RWPE1 (cell line): ENCODE data around the gene COG2.

Source experiments
- CTCF ChIA-PET: fragments of 350-600 bp; sonication (Branson Sonifier 250); formaldehyde crosslinking; extraction: SDS; loops from one replicate; lab custom pipeline; 2021; lab: Yijun Ruan, JAX
- POLR2A ChIA-PET: fragments of 400-600 bp; formaldehyde crosslinking; extraction: SDS; loops from one replicate; lab custom pipeline; 2020; ENCODE audit warnings: antibody characterized with exemption; ENCODE audit not compliant: low non-redundant PET; lab: Yijun Ruan, JAX
- DNase-seq: peaks from one replicate; pipeline ENCODE4 v3.0.0; 2012; ENCODE audit warnings: low spot score
- H3K27ac ChIP-seq: fragments of 450-650 bp; 2 replicates; pipeline ENCODE4 v1.5.1; 2017
- CTCF ChIP-seq: fragments of 450-650 bp; conservative IDR thresholded peaks from 2 replicates; pipeline ENCODE4 v1.5.1; 2017; ENCODE audit warnings: low read depth, mild to moderate bottlenecking

COG2 gene

GRCh38 chr1:230705289-230706019 is 63.2 kb downstream of the COG2 start:
- DNase-seq, result no peak
- no peak for TF ChIP-seq CTCF
- POLR2A ChIA-PET, result no interaction called here
- H3K27ac ChIP-seq, result no peak overlapping the region
- CTCF ChIA-PET, result interaction anchor here (0.5 kb wide), 1 partner anchor 343 kb away, joined by 3 read pairs; no protein-coding TSS in a partner anchor

- POLR2A ChIA-PET, result no interaction called here
- TF ChIP-seq CTCF, result no peak
- CTCF ChIA-PET, result no interaction called here
Measured at GRCh38 chr1:230706020-230706699, 63.9 kb downstream of the COG2 start.

GRCh38 chr1:230706887-230707731 is 64.8 kb downstream of the COG2 start:
- ChIA-PET CTCF (interaction anchor here (0.6 kb wide), 1 partner anchor 844 kb away, joined by 4 read pairs; no protein-coding TSS in a partner anchor), POLR2A (no interaction called here)
- TF ChIP-seq CTCF, result no peak
- no peak for DNase-seq
- H3K27ac ChIP-seq, result no peak overlapping the region

More at GRCh38 chr1:230706020-230706699, 63.9 kb downstream of the COG2 start:
- H3K27ac ChIP-seq, result no peak overlapping the region
- no peak for DNase-seq

- ChIA-PET CTCF (interaction anchor here (0.6 kb wide), 1 partner anchor 843 kb away, joined by 4 read pairs; no protein-coding TSS in a partner anchor), POLR2A (no interaction called here)
Measured at GRCh38 chr1:230707732-230708630, 65.7 kb downstream of the COG2 start.

More at GRCh38 chr1:230707732-230708630, 65.7 kb downstream of the COG2 start:
- no peak for DNase-seq
- no peak for TF ChIP-seq CTCF
- no peak overlapping the region for H3K27ac ChIP-seq
